DOHH2 (cell line): ENCODE data around the gene ZNF410.
"Not testable (repeated sequence)": the region's sequence is repeated elsewhere in the genome, so short reads cannot be mapped to it uniquely, and the experiment has no call there.

Source experiments
- H3F3A ChIP-seq: fragments of 200-600 bp; sonication (generic), shearing (Covaris generic); 2 replicates; pipeline ENCODE4 v1.6.0; 2016; ENCODE audit warnings: antibody characterized with exemption, mild to moderate bottlenecking; ENCODE audit not compliant: control insufficient read depth, insufficient read depth
- H3K27ac ChIP-seq: fragments of 200-600 bp; sonication (generic); 2 replicates; pipeline ENCODE4 v1.5.1; 2014; ENCODE audit warnings: low read depth, mild to moderate bottlenecking, low read length, moderate library complexity
- H3K27me3 ChIP-seq: fragments of 200-600 bp; sonication (generic); 2 replicates; pipeline ENCODE4 v1.6.1; 2014; ENCODE audit warnings: mild to moderate bottlenecking, low read length, mixed read lengths; ENCODE audit not compliant: control insufficient read depth
- H3K36me3 ChIP-seq: fragments of 200-600 bp; sonication (generic); 2 replicates; pipeline ENCODE4 v1.6.1; 2014; ENCODE audit warnings: mild to moderate bottlenecking, low read length, moderate library complexity, mixed read lengths; ENCODE audit not compliant: control insufficient read depth
- H3K4me1 ChIP-seq: fragments of 200-600 bp; sonication (generic); 2 replicates; pipeline ENCODE4 v1.6.1; 2014; ENCODE audit warnings: mild to moderate bottlenecking, low read length, mixed read lengths; ENCODE audit not compliant: control insufficient read depth
- H3K4me2 ChIP-seq: fragments of 200-600 bp; sonication (generic); 2 replicates; pipeline ENCODE4 v1.6.0; 2014; ENCODE audit warnings: mild to moderate bottlenecking, low read length, moderate library complexity
- H3K4me3 ChIP-seq: fragments of 200-600 bp; sonication (generic); 2 replicates; pipeline ENCODE4 v1.5.1; 2014; ENCODE audit warnings: mild to moderate bottlenecking, low read length, mixed read lengths
- H3K79me2 ChIP-seq: fragments of 200-600 bp; sonication (generic); 2 replicates; pipeline ENCODE4 v1.6.1; 2014; ENCODE audit warnings: mild to moderate bottlenecking, low read length, mixed read lengths; ENCODE audit not compliant: control insufficient read depth
- H3K9me2 ChIP-seq: fragments of 200-600 bp; sonication (generic); replicated peaks from 2 replicates; pipeline ENCODE4 v1.6.1; 2014; ENCODE audit warnings: mild to moderate bottlenecking, low read length, mixed read lengths; ENCODE audit not compliant: control insufficient read depth
- H3K9me3 ChIP-seq: fragments of 200-600 bp; sonication (generic); 2 replicates; pipeline ENCODE4 v1.6.1; 2014; ENCODE audit warnings: antibody characterized with exemption, low read length, mixed read lengths; ENCODE audit not compliant: control insufficient read depth, insufficient read depth
- H4K20me1 ChIP-seq: fragments of 200-600 bp; sonication (generic); 2 replicates; pipeline ENCODE4 v1.6.0; 2014; ENCODE audit warnings: low read depth, mild to moderate bottlenecking, antibody characterized with exemption, low read length, moderate library complexity; ENCODE audit not compliant: control insufficient read depth, insufficient read depth
- EZH2phosphoT487 ChIP-seq: fragments of 200-600 bp; sonication (generic); IDR thresholded peaks from 2 replicates; pipeline ENCODE4 v1.6.1; 2017; ENCODE audit warnings: borderline replicate concordance, mild to moderate bottlenecking, antibody characterized with exemption, low read length, moderate library complexity, mixed read lengths
- TF ChIP-seq, protein P1 (sequence below): fragments of 200-600 bp; sonication (generic); IDR thresholded peaks from one replicate; pipeline ENCODE4 v1.5.1; 2014; ENCODE audit warnings: antibody characterized with exemption, mild to moderate bottlenecking, low read depth, low read length; ENCODE audit not compliant: poor library complexity, severe bottlenecking

Gene ZNF410

DNA sequence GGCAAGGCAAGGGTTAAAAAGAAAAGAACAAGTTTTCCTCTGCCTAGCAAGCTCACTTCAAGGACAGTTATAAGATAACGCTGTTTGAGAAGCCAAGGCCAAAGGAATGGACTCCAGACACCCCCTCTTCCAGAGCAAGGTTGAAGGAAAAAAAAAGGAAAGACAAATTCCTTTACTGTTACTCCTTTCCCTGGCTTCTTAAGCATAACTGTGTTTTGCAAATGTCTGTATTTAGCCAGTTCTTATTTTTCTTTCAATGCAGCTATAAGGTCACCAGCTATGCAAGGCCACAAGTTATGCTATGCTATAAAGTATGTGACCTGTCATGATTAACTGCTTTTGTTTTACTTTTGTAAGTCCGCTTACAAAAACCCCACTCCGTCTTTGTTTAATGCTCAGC lies 26.6 kb downstream of the ZNF410 start:
- H3K4me2 ChIP-seq: no peak overlapping the region
- TF ChIP-seq EZH2phosphoT487: no peak
- TF ChIP-seq, protein P1, sequence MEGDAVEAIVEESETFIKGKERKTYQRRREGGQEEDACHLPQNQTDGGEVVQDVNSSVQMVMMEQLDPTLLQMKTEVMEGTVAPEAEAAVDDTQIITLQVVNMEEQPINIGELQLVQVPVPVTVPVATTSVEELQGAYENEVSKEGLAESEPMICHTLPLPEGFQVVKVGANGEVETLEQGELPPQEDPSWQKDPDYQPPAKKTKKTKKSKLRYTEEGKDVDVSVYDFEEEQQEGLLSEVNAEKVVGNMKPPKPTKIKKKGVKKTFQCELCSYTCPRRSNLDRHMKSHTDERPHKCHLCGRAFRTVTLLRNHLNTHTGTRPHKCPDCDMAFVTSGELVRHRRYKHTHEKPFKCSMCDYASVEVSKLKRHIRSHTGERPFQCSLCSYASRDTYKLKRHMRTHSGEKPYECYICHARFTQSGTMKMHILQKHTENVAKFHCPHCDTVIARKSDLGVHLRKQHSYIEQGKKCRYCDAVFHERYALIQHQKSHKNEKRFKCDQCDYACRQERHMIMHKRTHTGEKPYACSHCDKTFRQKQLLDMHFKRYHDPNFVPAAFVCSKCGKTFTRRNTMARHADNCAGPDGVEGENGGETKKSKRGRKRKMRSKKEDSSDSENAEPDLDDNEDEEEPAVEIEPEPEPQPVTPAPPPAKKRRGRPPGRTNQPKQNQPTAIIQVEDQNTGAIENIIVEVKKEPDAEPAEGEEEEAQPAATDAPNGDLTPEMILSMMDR: no peak
- peaks cover 13% of the 10 kb centered on the region for H3K79me2 ChIP-seq
- H3F3A ChIP-seq: peaks cover 5% of the 10 kb centered on the region; the same call in 1 of the 2 replicates
- H3K9me3 ChIP-seq: no peaks in the 10 kb centered on the region
- no peaks in the 10 kb centered on the region for H3K4me1 ChIP-seq
- no peak overlapping the region for H3K4me3 ChIP-seq
- no peaks in the 10 kb centered on the region for H4K20me1 ChIP-seq
- H3K27me3 ChIP-seq: no peaks in the 10 kb centered on the region
- no peaks in the 10 kb centered on the region for H3K9me2 ChIP-seq
- no peak overlapping the region for H3K27ac ChIP-seq
- peaks cover 80% of the 10 kb centered on the region for H3K36me3 ChIP-seq

DNA sequence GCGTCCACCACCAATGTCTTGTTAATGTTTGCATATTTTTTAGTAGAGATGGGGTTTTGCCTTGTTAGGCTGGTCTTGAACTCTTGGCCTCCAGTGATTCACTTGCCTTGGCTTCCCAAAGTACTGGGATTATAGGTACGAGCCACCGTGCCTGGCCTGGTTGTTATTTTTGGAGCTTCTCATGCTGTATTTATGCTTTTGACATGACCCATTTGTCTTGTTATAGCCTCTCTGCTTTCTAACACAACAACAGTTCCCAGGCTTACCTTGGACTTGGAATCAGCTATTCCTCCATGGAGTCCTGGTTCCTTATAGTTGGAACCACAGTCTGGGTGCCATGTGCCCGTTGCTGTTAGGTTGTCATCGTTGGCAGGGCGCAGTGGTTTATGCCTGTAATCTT lies 29.7 kb downstream of the ZNF410 start:
- H3K4me2 ChIP-seq: no peak overlapping the region
- H3K4me1 ChIP-seq: no peaks in the 10 kb centered on the region
- TF ChIP-seq, protein P1: no peak
- no peaks in the 10 kb centered on the region for H3K27me3 ChIP-seq
- H3K9me2 ChIP-seq: no peaks in the 10 kb centered on the region
- H3F3A ChIP-seq: peaks cover 1% of the 10 kb centered on the region; the same call in 1 of the 2 replicates
- peaks cover 13% of the 10 kb centered on the region for H3K79me2 ChIP-seq
- H3K9me3 ChIP-seq: no peaks in the 10 kb centered on the region
- H3K27ac ChIP-seq: no peak overlapping the region
- H4K20me1 ChIP-seq: no peaks in the 10 kb centered on the region
- H3K36me3 ChIP-seq: peaks cover 77% of the 10 kb centered on the region
- H3K4me3 ChIP-seq: no peak overlapping the region

DNA sequence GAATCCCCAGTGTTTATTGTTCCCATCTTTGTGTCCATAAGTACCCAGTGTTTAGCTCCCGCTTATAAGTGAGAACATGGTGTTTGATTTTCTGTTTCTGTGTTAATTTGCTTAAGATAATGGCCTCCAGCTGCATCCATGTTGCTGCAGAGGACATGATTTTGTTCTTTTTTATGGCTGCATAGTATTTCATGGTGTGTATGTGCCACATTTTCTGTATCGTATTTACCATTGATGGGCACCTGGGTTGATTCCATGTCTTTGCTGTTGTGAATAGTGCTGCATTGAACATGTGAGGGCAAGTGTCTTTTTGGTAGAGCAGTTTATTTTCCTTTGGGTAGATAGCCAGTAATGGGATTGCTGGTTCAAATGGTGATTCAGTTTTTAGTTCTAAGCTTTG lies 32.8 kb downstream of the ZNF410 start:
- H4K20me1 ChIP-seq, H3K9me3 ChIP-seq, H3F3A ChIP-seq, H3K4me2 ChIP-seq, H3K4me3 ChIP-seq, H3K27me3 ChIP-seq, H3K9me2 ChIP-seq, H3K4me1 ChIP-seq, H3K27ac ChIP-seq: not testable (repeated sequence)
- Histone ChIP-seq H3K79me2 (peaks cover 11% of the 10 kb centered on the region), H3K36me3 (peaks cover 79% of the 10 kb centered on the region)

DNA sequence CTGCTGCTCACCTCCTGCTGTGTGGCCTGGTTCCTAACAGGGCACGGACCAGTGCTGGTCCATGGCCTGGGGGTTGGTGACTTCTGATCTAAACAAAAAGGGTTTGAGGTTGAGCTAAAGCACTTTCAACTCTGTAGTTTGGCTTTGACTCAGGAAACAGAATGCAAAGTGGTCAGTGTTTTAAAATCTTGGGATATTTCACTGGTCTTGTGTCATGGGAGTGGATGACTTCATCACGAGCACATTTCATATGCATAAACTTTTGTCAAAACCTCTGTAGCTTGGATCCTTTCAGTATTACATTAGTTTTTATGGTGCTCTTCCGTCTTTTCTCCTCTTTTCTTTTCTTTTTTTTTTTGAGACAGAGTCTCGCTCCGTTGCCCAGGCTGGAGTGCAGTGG lies 37.7 kb downstream of the ZNF410 start:
- Histone ChIP-seq H3K9me3 (no peaks in the 10 kb centered on the region), H4K20me1 (no peaks in the 10 kb centered on the region), H3K4me2 (no peak overlapping the region), H3K4me3 (no peak overlapping the region), H3K4me1 (no peaks in the 10 kb centered on the region), H3K9me2 (no peaks in the 10 kb centered on the region), H3K36me3 (peaks cover 88% of the 10 kb centered on the region), H3K27ac (no peak overlapping the region), H3F3A (no peaks in the 10 kb centered on the region), H3K27me3 (no peaks in the 10 kb centered on the region), H3K79me2 (no peaks in the 10 kb centered on the region)
- TF ChIP-seq EZH2phosphoT487: no peak
